GM19467 (cell line): ENCODE results near the gene SLC12A6.
"Not testable (repeated sequence)": the region's sequence is repeated elsewhere in the genome, so short reads cannot be mapped to it uniquely, and the experiment has no call there.

Experiments used
- ATAC-seq: cut with Tn5 transposase; IDR thresholded peaks from one replicate; pipeline ENCODE4 v1.9.1; 2021; ENCODE audit warnings: mild to moderate bottlenecking, moderate library complexity; ENCODE audit not compliant: unreplicated experiment

The SLC12A6 gene

DNA sequence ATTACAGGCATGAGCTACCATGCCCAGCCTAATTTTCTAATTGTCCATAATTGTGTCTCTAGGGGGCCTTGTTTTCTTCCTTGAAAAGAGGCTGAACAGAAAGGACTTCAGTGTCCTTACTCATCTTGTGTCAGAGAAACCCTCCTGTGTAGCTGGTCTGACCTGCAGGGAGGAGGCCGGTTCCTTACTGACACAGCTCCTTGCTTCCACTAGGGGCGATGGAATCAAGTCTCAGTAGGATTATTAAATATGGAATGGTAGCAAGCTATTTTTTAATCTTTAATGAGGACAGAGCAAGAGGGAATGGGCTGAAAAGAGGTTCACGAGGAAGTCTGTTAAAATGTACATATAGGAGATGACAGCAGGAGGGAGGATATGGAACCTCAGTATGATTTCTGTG, 20.8 kb upstream of the SLC12A6 start:
- no peak for ATAC-seq

GRCh38 chr15:34357653-34358052, 20.1 kb upstream of the SLC12A6 start:
- no peak for ATAC-seq

DNA sequence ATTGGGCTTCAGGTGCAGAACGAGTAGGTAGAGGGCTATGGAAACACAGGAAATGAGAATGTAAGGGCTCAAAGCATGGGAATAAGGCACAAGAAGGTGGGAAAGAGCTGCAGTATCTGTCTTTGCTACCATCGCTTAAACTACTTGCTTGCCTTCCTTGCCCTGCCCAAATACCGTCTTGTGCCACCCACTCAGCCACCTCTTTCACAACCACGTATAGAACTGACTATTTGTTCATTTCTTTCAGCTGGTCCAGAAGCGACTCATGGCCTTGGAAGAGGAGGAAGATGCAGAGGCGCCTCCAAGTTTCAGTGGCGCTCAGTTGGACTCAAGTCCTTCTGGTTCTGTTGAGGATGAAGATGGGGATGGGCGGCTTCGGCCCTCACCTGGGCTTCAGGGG, 17.7 kb upstream of the SLC12A6 start:
- ATAC-seq = no peak

GRCh38 chr15:34354286-34354685, 16.7 kb upstream of the SLC12A6 start:
- ATAC-seq = no peak

- no peak for ATAC-seq
These were observed 16.0 kb upstream of the SLC12A6 start for GRCh38 chr15:34353627-34354026.

DNA sequence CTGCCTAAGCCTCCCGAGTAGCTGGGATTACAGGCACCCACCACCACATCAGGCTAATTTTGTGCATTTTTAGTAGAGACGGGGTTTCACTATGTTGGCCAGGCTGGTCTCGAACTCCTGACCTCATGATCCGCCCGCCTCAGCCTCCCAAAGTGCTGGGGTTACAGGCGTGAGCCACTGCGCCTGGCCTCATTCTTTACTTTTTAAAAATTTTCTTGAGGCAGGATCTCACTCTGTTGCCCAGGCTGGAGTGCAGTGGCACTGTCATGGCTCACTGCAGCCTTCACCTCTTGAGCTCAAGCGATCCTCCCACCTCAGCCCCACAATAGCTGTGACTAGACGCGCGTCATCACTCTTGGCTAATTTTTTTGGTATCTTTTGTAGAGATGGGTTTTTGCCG, 15.4 kb upstream of the SLC12A6 start:
- ATAC-seq = not testable (repeated sequence)

- ATAC-seq = no peak
These were observed 12.2 kb upstream of the SLC12A6 start for GRCh38 chr15:34349769-34350168.

GRCh38 chr15:34348735-34349300, 11.2 kb upstream of the SLC12A6 start:
- ATAC-seq = no peak

GRCh38 chr15:34347951-34348638, 10.5 kb upstream of the SLC12A6 start:
- ATAC-seq = no peak

GRCh38 chr15:34342737-34343575, 5.4 kb upstream of the SLC12A6 start, which contains the start of the genes NOP10 and NUTM1:
Gene NOP10, minus strand, starts transcription at chr15:34343136. Its CDS starts 63 bp downstream, at chr15:34343073.
Gene NUTM1, plus strand, starts transcription at chr15:34343315. Its CDS starts 382 bp downstream, at chr15:34343697.
- peak; percentile 92 for ATAC-seq

DNA sequence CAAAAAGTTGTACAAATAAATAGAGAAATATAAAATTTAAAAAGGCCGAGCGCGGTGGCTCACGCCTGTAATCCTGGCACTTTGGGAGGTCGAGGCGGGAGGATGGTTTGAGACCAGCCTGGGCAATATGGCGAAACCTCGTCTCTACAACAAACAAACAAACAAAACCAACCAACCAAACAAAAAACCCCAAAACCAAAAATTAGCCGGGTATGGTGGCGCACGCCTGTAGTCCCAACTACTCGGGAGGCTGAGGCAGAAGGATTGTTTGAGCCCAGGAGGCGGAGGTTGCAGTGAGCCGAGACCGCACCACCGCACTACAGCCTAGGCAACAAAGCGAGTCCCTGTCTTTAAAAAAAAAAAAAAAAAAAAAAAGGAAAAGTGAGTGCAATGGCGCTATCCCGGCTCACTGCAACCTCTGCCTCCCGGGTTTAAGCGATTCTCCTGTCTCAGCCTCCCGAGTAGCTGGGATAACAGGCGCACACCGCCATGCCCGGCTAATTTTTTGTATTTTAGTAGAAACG, 4.7 kb upstream of the SLC12A6 start:
- not testable (repeated sequence) for ATAC-seq

DNA sequence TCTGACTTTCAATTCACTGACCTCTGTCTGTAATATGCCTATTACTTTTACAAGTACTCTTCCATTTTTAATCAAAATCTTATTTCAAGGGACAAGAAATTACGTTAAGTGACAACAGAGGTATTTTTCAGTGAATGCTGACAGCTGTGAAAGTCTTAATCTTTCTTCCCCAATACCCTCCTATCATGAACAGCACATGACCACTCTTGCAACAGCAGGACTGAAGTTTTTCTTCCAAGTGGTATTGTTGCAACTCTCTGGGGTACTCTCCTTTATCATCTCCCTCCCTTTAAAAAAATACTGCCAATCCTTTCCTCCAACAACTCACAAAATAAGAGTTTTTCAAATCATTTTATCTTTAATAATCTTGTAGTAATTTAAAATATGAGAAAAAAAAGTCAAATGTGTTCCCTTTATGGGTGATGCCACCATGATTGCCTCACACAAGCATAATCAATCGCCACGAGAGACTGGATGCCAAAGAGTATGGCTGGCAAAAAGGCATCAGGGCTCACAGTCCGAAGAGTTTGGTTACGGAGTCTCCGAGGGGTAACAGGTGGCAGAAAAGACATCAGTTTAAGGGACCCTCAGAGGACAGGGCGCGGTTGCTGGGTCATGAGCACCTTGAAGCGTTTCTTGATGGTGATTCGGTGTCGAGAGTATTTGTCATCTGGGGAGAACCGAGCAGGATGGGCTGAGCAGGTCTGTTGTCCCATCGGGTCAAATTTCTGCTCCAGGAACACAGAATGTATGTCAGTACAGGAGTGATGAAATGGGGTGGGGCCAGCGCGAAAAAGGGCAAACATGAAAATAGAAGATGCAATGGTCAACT, 4.0 kb upstream of the SLC12A6 start:
- ATAC-seq = no peak

DNA sequence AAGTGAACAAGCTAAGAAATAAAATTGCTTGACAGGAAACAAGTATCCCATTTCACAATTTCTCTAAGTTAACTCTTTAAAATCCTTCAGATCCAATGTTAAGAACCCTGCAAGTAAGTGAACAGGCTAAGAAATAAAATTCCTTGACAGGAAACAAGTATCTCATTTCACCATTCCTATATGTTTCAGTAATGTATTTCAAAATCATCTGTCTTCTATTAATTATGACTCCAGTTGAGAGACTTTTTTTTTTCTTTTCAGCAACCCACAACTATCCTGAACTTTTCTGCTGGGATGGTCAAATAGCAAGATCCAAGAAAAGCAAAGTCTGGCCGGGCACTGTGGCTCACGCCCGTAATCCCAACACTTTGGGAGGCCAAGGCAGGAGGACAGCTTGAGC, 2.4 kb upstream of the SLC12A6 start:
- ATAC-seq = no peak

DNA sequence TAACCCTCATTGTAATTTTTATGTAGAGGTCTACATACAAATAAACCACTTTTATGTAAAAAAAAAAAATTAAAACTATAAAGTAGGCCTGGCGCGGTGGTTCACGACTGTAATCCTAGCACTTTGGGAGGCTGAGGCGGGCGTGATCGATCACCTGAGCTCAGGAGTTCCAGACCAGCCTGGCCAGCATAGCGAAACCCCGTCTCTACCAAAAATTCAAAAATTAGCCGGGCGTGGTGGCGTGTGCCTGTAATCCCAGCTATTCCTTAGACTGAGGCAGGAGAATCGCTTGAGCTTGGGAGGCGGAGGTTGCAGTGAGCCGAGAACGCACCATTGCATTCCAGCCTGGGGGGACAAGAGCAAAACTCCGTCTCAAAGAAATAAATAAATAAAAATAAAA, 766 bp upstream of the SLC12A6 start:
- no peak for ATAC-seq

DNA sequence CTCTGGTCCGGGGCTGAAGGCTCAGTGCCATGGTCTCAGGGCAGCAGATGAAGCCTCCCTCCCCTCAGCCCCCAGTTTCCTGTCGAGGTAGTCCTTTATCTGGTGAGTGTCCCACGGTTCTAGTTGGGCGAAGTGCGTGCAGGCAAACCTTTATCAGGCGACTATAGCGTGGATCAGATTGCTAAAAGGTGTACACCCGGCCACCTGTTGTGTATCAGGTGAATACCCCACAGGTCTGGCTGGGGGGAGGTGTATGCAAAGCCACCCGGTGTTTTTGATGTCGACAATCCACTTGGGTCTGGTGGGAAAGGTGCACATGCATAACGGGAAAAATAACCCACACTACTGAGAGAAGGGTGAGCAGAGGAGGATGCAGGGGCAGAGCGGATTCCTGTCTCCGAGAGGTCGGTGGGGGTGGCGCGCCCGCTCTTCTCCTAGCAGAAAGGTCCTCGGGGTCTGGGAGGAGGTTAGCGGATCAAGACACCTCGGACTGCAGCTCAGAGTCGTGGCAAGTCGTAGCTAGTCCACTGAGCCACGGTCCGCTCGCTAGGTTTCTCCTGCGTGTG, 507 bp downstream of the SLC12A6 start:
- peak; percentile 1 for ATAC-seq

DNA sequence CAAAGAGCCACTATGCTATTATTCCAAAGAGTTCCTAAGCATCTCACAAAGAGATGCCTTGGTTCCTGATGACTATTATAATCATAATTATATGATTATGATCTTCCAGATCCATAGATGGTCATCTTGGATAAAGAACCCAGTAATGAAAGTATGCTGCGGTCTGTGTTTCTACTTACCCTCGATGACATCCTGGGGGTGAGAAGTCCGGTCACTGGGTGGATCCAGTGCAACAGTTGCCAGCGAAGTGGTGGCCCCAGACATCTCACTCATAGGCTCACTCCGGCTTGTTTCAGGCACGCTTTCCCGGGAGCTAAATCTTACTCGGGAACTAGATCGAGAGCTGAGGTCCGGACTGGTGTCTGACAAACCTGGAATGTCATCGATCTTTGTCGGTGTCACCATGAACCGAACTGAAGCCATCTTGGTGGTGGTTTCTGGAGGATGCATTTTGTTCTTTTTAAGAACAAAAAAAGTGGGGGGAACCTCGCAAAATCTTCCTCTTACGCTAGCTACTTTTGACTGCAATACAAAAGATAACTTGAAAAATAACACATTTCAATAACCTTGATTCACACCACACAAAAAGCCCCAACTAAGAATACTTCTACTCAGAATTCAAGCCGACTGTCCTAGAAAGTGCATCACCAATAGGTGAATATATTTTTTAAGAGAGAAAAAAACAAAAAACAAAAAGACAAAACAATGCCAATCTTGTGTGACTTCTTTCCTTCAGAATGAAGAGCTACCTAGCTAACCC, 1.2 kb downstream of the SLC12A6 start:
- no peak for ATAC-seq

GRCh38 chr15:34335176-34336032, 2.2 kb downstream of the SLC12A6 start:
- no peak for ATAC-seq

DNA sequence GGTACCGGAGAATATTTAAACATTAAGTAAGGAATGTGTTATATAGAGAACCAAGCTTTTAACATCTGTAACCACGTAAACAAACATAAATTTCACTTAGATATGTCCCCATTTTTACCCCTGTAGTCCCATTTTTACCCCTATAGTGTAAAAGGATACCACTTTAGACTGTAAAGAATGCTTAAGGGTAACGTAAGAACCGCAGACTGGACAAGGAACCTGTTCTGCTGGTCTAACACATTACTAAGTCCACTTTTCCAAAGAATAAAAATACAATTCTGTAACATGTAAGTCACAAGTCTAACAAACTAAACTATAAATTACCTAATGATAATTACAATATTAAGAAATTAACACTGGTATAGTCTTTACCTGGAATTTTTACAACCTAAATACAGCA, 2.9 kb downstream of the SLC12A6 start:
- no peak for ATAC-seq
